ENCODE measurements around the gene SVEP1. TPM values are rescaled to one million over a fixed set of nuclear protein-coding genes. Genes with fewer than 3 reads are reported as not detected.

SVEP1 gene
- total RNA-seq (2022; extraction: Qiagen RNA extraction; ENCODE audit: low read depth): 1.2 to 2.1 TPM (median 1.8 TPM) in 5 replicates

GRCh38 chr9:110579034-110579861, at the start of gene SVEP1:
SVEP1 (minus strand) TSS chr9:110579741; CDS start chr9:110579543, 198 bp downstream.

GRCh38 chr9:110337727-110338126, 241.8 kb downstream of the SVEP1 start, which contains the start of gene TXNDC8:
TXNDC8 (minus strand) TSS chr9:110337863.

Other genes with a start within 250 kb of the SVEP1 start
- not detected in 5 replicates for gene TXNDC8, start 241.9 kb downstream of the SVEP1 start, total RNA-seq (2022; extraction: Qiagen RNA extraction; ENCODE audit: low read depth)
- gene MUSK, start 89.0 kb upstream of the SVEP1 start, total RNA-seq (2022; extraction: Qiagen RNA extraction; ENCODE audit: low read depth): not detected in 5 replicates